Spinal cord (tissue), 10 donors: ENCODE results near the gene UPB1. TPM values are rescaled to one million over a fixed set of nuclear protein-coding genes. Genes with fewer than 3 reads are reported as not detected.
"Not testable (repeated sequence)": the region's sequence is repeated elsewhere in the genome, so short reads cannot be mapped to it uniquely, and the experiment has no call there.

Source experiments
- DNase-seq, 6 donors: peaks; one replicate each; pipeline versions ENCODE4 v3.0.0 to v3.0.0-alpha.2; 2013 to 2015; ENCODE audit warnings: low spot score in 6 of 6, low read depth in 4 of 6
- H3K27ac ChIP-seq: one replicate; pipeline ENCODE4 v1.5.1; 2013; ENCODE audit warnings: low read depth, low read length, control low read depth
- H3K27me3 ChIP-seq: one replicate; pipeline ENCODE4 v1.6.1; 2013; ENCODE audit warnings: low read length; ENCODE audit not compliant: control insufficient read depth, insufficient read depth
- H3K36me3 ChIP-seq: one replicate; pipeline ENCODE4 v1.6.1; 2013; ENCODE audit warnings: low read length; ENCODE audit not compliant: control insufficient read depth, insufficient read depth
- H3K4me1 ChIP-seq: one replicate; pipeline ENCODE4 v1.6.1; 2013; ENCODE audit warnings: low read length; ENCODE audit not compliant: control insufficient read depth, insufficient read depth
- H3K4me3 ChIP-seq: one replicate; pipeline ENCODE4 v1.5.1; 2013; ENCODE audit warnings: low read depth, low read length, control low read depth
- H3K9me3 ChIP-seq: one replicate; pipeline ENCODE4 v1.6.1; 2013; ENCODE audit warnings: low read length; ENCODE audit not compliant: control insufficient read depth, insufficient read depth
- WGBS: methylation state at CpG from one replicate; pipeline ENCODE4 v1.1.5; 2013; ENCODE audit warnings: missing lambda C conversion rate; ENCODE audit not compliant: insufficient coverage; 5-methylcytosine and 5-hydroxymethylcytosine counted together
- polyA plus RNA-seq, 2 donors: library from polyadenylated mRNA; unstranded; fragments of 120-200 nt; gene quantifications; one replicate each; pipeline ENCODE4 v1.2.1, GENCODE V29; 2013; ENCODE audit not compliant: insufficient read length in 2 of 2
- total RNA-seq, 2 donors: library from RNA; depleted of rRNA in 1 of 2; stranded (reverse); fragments of 120-200 nt in 1 of 2; fragments of >200 nt in 1 of 2; gene quantifications; one replicate each; pipeline versions ENCODE4 v1.2.3 to v1.2.4, GENCODE V29; 2013 to 2014
- donor health status: healthy.

The UPB1 gene
- total and polyA plus RNA-seq, 4 donors, result 0.57 to 2.2 (median 1.1) TPM

- Histone ChIP-seq H3K27me3 (no peaks in the 10 kb centered on the region), H3K9me3 (no peaks in the 10 kb centered on the region), H3K36me3 (no peaks in the 10 kb centered on the region), H3K27ac (no peak overlapping the region), H3K4me1 (peaks cover 39% of the 10 kb centered on the region), H3K4me3 (no peak overlapping the region)
- DNase-seq, result no peak
- WGBS, result 91% methylated on average over 3 of the region's 5 CpGs
Measured at GRCh38 chr22:24519496-24519895, 24.4 kb downstream of the UPB1 start.

DNA sequence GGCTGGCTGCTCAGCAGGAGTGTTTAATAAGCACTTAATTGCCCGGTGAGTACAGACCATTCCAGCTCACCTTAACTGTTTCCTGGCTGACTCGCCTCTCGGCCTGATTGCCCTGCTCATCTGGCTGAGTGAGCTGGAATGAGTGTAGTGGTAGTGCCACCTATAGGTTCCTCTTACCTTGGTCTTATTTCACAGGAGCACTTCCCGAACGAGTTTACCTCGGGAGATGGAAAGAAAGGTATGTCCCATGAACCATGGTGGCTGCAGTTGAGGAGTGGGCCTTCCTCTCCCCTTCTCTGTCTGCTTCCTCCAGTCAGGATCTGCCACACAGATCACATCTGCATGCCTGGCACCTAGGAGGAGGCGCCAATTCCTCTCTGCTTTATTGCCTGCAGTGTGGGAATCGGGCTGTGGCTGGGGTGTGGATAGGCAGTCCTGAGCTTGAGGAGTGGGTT is 26.7 kb downstream of the UPB1 start:
- no peaks in the 10 kb centered on the region for H3K9me3 ChIP-seq
- no peak overlapping the region for H3K4me3 ChIP-seq
- H3K36me3 ChIP-seq, result no peaks in the 10 kb centered on the region
- 0% methylated on average over 1 of the region's 8 CpGs for WGBS
- H3K27ac ChIP-seq, result no peak overlapping the region
- peak in 3 of 6 donors; percentile 48 to 91 (median 64) for DNase-seq
- H3K27me3 ChIP-seq, result no peaks in the 10 kb centered on the region
- peaks cover 37% of the 10 kb centered on the region for H3K4me1 ChIP-seq

DNA sequence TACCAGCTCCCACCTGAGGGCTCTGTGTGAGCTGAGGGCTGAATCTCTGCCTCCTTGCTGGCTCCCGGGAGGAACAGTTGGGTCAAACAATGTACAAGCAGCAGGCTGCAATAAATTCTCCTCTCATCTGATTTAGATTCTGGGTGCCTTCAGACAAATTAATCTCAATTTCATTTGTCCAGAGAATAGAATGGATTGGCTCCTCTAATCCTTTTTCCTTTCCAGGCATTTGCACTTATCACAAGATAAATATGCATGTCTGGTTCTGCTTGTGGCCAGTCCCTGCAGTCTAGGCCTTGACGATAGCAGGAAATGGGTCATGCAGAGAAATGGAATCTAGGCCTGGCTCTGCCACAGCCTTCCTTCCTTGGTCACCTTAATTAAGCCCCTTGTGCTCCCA is 28.7 kb downstream of the UPB1 start:
- WGBS, result 43% methylated on average over 1 of the region's 2 CpGs
- no peak overlapping the region for H3K4me3 ChIP-seq
- H3K36me3 ChIP-seq, result no peaks in the 10 kb centered on the region
- peak in 1 of 6 donors; percentile 9 for DNase-seq
- no peaks in the 10 kb centered on the region for H3K9me3 ChIP-seq
- H3K4me1 ChIP-seq, result peaks cover 33% of the 10 kb centered on the region
- H3K27ac ChIP-seq, result no peak overlapping the region
- H3K27me3 ChIP-seq, result no peaks in the 10 kb centered on the region

GRCh38 chr22:24525416-24526037 is 30.4 kb downstream of the UPB1 start:
- peak in 3 of 6 donors; percentile 15 to 75 (median 72) for DNase-seq
- no peak overlapping the region for H3K27ac ChIP-seq

DNA sequence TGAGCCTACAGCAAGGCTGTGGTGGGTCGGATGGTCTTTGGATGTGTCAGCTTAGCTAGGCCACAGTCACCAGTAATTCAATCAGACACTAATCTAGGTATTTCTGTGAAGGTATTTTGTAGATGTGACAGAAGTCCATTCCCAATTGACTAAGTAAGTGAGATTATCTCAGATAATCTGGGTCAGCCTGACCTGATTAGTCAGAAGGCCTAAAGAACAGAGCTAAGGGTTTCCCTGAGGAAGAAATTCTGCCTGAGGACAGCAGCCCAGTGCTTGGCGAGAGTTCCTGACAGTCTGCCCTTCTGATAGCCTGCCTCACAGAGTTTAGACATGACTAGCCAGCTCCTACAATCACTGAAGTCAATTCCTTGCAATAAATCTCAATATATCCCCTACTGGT is 31.1 kb downstream of the UPB1 start:
- DNase-seq, result no peak
- no peaks in the 10 kb centered on the region for H3K9me3 ChIP-seq
- H3K36me3 ChIP-seq, result no peaks in the 10 kb centered on the region
- WGBS, result 67% methylated on average over 1 of the region's 2 CpGs
- peaks cover 33% of the 10 kb centered on the region for H3K4me1 ChIP-seq
- no peak overlapping the region for H3K4me3 ChIP-seq
- no peaks in the 10 kb centered on the region for H3K27me3 ChIP-seq
- H3K27ac ChIP-seq, result no peak overlapping the region

More at GRCh38 chr22:24525416-24526037, 30.4 kb downstream of the UPB1 start:
- H3K9me3 ChIP-seq, result no peaks in the 10 kb centered on the region
- no peak overlapping the region for H3K4me3 ChIP-seq
- no peaks in the 10 kb centered on the region for H3K36me3 ChIP-seq
- H3K27me3 ChIP-seq, result no peaks in the 10 kb centered on the region
- peaks cover 33% of the 10 kb centered on the region for H3K4me1 ChIP-seq
- 9% methylated on average over 8 of the region's 12 CpGs for WGBS

GRCh38 chr22:24529898-24530297 is 34.8 kb downstream of the UPB1 start:
- WGBS, result no CpG with 5 or more reads among the region's 2 CpGs
- DNase-seq, result no peak
- H3K27ac ChIP-seq, result no peak overlapping the region
- no peaks in the 10 kb centered on the region for H3K27me3 ChIP-seq
- peaks cover 7% of the 10 kb centered on the region for H3K4me1 ChIP-seq
- no peak overlapping the region for H3K4me3 ChIP-seq
- H3K36me3 ChIP-seq, result no peaks in the 10 kb centered on the region
- H3K9me3 ChIP-seq, result no peaks in the 10 kb centered on the region

- H3K36me3 ChIP-seq, H3K27ac ChIP-seq, H3K4me1 ChIP-seq, DNase-seq, H3K9me3 ChIP-seq, H3K27me3 ChIP-seq, H3K4me3 ChIP-seq: not testable (repeated sequence)
- 81% methylated on average over 2 of the region's 3 CpGs for WGBS
Measured at GRCh38 chr22:24530968-24531367, 35.8 kb downstream of the UPB1 start.

- no CpG with 5 or more reads among the region's 1 CpG for WGBS
- H3K27me3 ChIP-seq, result no peaks in the 10 kb centered on the region
Measured at GRCh38 chr22:24532075-24532474, 36.9 kb downstream of the UPB1 start.

DNA sequence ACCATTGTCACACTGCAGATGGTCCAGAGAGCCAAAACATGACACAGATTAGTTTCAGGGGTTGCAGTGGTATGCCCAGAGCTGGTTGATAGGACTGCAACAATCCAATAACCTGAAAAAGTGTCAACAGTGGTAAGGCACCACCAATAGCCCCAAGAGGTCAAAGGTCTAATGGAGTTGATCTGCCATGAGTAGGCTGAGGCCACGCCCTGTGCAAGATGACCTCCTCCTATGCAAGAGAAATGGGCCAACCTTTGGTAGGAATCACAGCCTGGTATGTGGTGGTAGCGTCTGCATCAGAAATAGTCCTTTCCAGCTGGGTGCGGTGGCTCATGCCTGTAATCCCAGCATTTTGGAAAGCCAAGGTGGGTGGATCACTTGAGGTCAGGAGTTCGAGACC is 40.2 kb downstream of the UPB1 start:
- no peak for DNase-seq
- Histone ChIP-seq H3K4me1 (no peaks in the 10 kb centered on the region), H3K4me3 (no peak overlapping the region), H3K27me3 (no peaks in the 10 kb centered on the region), H3K36me3 (peaks cover 14% of the 10 kb centered on the region), H3K27ac (no peak overlapping the region), H3K9me3 (no peaks in the 10 kb centered on the region)
- 86% methylated on average over 3 of the region's 4 CpGs for WGBS

More at GRCh38 chr22:24532075-24532474, 36.9 kb downstream of the UPB1 start:
- H3K4me1 ChIP-seq, result no peaks in the 10 kb centered on the region
- no peaks in the 10 kb centered on the region for H3K9me3 ChIP-seq
- no peak for DNase-seq
- H3K36me3 ChIP-seq, result no peaks in the 10 kb centered on the region
- H3K4me3 ChIP-seq, result no peak overlapping the region
- H3K27ac ChIP-seq, result no peak overlapping the region

- Histone ChIP-seq H3K4me1 (no peaks in the 10 kb centered on the region), H3K4me3 (no peak overlapping the region), H3K36me3 (peaks cover 21% of the 10 kb centered on the region), H3K9me3 (no peaks in the 10 kb centered on the region), H3K27me3 (no peaks in the 10 kb centered on the region), H3K27ac (no peak overlapping the region)
- WGBS, result 100% methylated on average over 3 of the region's 3 CpGs
- no peak for DNase-seq
Measured at GRCh38 chr22:24536089-24536488, 41.0 kb downstream of the UPB1 start.
